ENCODE data around the gene CFAP77.

DNA sequence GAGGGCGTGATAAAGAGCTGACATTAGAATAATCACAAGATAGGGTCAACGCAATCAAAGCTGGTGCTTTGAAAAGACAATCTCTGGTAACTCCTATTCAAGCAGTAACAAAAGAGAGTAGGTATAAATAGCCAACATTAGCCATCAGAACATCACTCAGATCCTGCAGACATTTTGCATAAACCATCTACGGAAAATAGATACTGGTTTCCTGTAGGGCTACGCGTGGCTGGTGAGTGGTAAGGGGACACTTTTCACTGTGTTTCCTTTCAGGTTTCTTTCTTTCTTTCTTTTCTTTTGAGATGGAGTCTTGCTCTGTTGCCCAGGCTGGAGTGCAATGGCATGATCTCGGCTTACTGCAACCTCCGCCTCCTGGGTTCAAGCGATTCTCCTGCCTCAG, 25.6 kb upstream of the CFAP77 start:
- TF ChIP-seq, protein P1, sequence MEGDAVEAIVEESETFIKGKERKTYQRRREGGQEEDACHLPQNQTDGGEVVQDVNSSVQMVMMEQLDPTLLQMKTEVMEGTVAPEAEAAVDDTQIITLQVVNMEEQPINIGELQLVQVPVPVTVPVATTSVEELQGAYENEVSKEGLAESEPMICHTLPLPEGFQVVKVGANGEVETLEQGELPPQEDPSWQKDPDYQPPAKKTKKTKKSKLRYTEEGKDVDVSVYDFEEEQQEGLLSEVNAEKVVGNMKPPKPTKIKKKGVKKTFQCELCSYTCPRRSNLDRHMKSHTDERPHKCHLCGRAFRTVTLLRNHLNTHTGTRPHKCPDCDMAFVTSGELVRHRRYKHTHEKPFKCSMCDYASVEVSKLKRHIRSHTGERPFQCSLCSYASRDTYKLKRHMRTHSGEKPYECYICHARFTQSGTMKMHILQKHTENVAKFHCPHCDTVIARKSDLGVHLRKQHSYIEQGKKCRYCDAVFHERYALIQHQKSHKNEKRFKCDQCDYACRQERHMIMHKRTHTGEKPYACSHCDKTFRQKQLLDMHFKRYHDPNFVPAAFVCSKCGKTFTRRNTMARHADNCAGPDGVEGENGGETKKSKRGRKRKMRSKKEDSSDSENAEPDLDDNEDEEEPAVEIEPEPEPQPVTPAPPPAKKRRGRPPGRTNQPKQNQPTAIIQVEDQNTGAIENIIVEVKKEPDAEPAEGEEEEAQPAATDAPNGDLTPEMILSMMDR (IDR thresholded peaks at IDR 0.05; ENCODE audit: control extremely low read depth in 1 of 3, insufficient read depth in 1 of 3, low read depth in 1 of 3, low read length in 3 of 3) = no peak
- no peak for TF ChIP-seq EZH2 (IDR thresholded peaks at IDR 0.05; ENCODE audit: low read depth, low read length, severe bottlenecking)
- TF ChIP-seq, protein P2, sequence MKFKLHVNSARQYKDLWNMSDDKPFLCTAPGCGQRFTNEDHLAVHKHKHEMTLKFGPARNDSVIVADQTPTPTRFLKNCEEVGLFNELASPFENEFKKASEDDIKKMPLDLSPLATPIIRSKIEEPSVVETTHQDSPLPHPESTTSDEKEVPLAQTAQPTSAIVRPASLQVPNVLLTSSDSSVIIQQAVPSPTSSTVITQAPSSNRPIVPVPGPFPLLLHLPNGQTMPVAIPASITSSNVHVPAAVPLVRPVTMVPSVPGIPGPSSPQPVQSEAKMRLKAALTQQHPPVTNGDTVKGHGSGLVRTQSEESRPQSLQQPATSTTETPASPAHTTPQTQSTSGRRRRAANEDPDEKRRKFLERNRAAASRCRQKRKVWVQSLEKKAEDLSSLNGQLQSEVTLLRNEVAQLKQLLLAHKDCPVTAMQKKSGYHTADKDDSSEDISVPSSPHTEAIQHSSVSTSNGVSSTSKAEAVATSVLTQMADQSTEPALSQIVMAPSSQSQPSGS (IDR thresholded peaks at IDR 0.05; ENCODE audit: low read length) = no peak

Measured in H1 (cell line).